Muscle layer of duodenum (tissue), 2 donors: ENCODE measurements around the gene THNSL1.
"Not testable (repeated sequence)": the region's sequence is repeated elsewhere in the genome, so short reads cannot be mapped to it uniquely, and the experiment has no call there.

Experiments
- H3K27ac ChIP-seq: one replicate; pipeline ENCODE4 v1.7.0; 2013; ENCODE audit warnings: mild to moderate bottlenecking, low read length
- H3K27me3 ChIP-seq: one replicate; pipeline ENCODE4 v1.7.0; 2013; ENCODE audit warnings: low read depth, mild to moderate bottlenecking, control low read depth, low read length
- H3K36me3 ChIP-seq, 2 donors: one replicate each; pipeline ENCODE4 v1.7.0; 2013; ENCODE audit warnings: low read length in 2 of 2, control low read depth in 1 of 2, mild to moderate bottlenecking in 1 of 2; ENCODE audit not compliant: insufficient read depth in 2 of 2, control insufficient read depth in 1 of 2
- H3K4me1 ChIP-seq, 2 donors: one replicate each; pipeline ENCODE4 v1.7.0; 2013; ENCODE audit warnings: low read length in 2 of 2, mild to moderate bottlenecking in 2 of 2, control low read depth in 1 of 2, moderate library complexity in 1 of 2; ENCODE audit not compliant: insufficient read depth in 2 of 2, control insufficient read depth in 1 of 2
- H3K4me3 ChIP-seq, 2 donors: one replicate each; pipeline ENCODE4 v1.7.0; 2013; ENCODE audit warnings: low read length in 2 of 2, low read depth in 1 of 2, mild to moderate bottlenecking in 1 of 2
- H3K9me3 ChIP-seq, 2 donors: one replicate each; pipeline ENCODE4 v1.7.0; 2013; ENCODE audit warnings: low read length in 2 of 2, control low read depth in 1 of 2, mild to moderate bottlenecking in 1 of 2; ENCODE audit not compliant: control insufficient read depth in 1 of 2
- donor health status: healthy.

THNSL1 gene

DNA sequence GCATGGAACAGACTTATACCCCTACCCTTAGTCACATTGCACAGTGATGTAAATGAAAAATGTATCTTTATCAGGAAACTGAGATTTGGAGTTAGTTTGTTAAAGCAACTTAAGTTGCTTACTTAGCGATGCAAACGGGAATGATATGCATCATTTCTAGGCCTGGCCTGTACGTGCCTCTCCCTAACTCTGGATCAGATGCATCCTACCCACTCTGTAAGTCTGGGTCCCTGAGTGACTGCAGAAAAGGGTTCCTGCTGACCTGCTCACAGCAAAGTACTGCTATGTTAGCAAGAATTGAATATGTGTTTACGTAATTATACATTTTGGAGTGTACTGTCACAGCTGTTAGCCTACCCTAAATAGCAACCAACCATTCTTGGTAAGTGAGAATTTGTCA is 33.3 kb upstream of the THNSL1 start:
- Histone ChIP-seq H3K27ac (no peak overlapping the region), H3K4me3 (no peak overlapping the region), H3K9me3 (no peaks in the 10 kb centered on the region), H3K4me1 (no peaks in the 10 kb centered on the region), H3K36me3 (no peaks in the 10 kb centered on the region), H3K27me3 (no peaks in the 10 kb centered on the region)

GRCh38 chr10:24983946-24984345 is 32.5 kb upstream of the THNSL1 start:
- Histone ChIP-seq H3K9me3 (no peaks in the 10 kb centered on the region), H3K27me3 (no peaks in the 10 kb centered on the region), H3K4me3 (no peak overlapping the region), H3K27ac (no peak overlapping the region), H3K4me1 (no peaks in the 10 kb centered on the region), H3K36me3 (no peaks in the 10 kb centered on the region)

- no peaks in the 10 kb centered on the region for H3K4me1 ChIP-seq
- H3K27me3 ChIP-seq, result no peaks in the 10 kb centered on the region
- H3K27ac ChIP-seq, result no peak overlapping the region
- H3K4me3 ChIP-seq, result no peak overlapping the region
- no peaks in the 10 kb centered on the region for H3K36me3 ChIP-seq
- H3K9me3 ChIP-seq, result no peaks in the 10 kb centered on the region
Observed at GRCh38 chr10:24984906-24985305, 31.5 kb upstream of the THNSL1 start.

GRCh38 chr10:24988831-24989640 is 27.4 kb upstream of the THNSL1 start:
- Histone ChIP-seq H3K4me1 (no peaks in the 10 kb centered on the region), H3K36me3 (no peaks in the 10 kb centered on the region), H3K9me3 (no peaks in the 10 kb centered on the region), H3K4me3 (no peak overlapping the region), H3K27ac (no peak overlapping the region), H3K27me3 (no peaks in the 10 kb centered on the region)

DNA sequence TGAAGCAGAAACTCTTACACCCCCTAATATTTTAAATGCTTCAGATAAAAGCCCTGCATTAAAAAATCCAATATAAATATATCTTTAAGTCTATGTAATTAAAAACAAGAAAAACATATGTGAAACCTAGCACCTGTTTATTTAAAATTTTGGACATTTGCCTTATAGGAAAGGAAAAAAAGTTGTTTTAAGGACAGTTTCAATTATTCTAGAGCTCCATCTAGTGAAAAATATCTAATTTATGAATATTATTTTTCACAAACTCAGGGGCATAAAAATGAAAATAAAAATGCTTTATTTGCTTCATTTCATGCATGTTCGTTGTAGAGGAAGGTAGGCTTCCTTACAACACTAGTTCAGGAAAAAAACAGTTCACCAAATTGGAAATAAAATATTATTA is 26.5 kb upstream of the THNSL1 start:
- Histone ChIP-seq H3K36me3 (no peaks in the 10 kb centered on the region), H3K27ac (no peak overlapping the region), H3K4me3 (no peak overlapping the region), H3K9me3 (no peaks in the 10 kb centered on the region), H3K27me3 (no peaks in the 10 kb centered on the region), H3K4me1 (no peaks in the 10 kb centered on the region)

DNA sequence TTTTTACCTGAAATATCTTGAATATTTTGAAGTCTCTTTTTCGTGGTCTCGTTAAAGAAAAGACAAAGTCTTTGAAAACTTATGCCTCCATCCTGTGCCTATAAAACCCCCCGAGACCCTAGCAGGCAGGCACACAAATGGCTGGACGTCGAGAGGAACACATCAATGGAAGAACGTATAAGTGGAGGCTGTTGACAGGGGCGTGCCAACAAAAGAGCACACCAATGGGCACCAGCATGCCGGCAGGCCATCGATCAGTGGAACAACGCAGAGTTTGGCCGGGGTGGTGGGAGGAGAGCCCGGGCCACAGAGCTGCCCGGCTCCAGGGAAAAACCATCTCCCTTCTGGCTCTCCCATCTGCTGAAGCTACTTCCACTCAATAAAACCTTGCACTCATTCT is 25.1 kb upstream of the THNSL1 start:
- no peaks in the 10 kb centered on the region for H3K36me3 ChIP-seq
- H3K27ac ChIP-seq, result no peak overlapping the region
- H3K4me3 ChIP-seq, result no peak overlapping the region
- H3K9me3 ChIP-seq, result no peaks in the 10 kb centered on the region
- H3K4me1 ChIP-seq, result no peaks in the 10 kb centered on the region
- no peaks in the 10 kb centered on the region for H3K27me3 ChIP-seq

- no peaks in the 10 kb centered on the region for H3K4me1 ChIP-seq
- no peaks in the 10 kb centered on the region for H3K9me3 ChIP-seq
- H3K27ac ChIP-seq, result no peak overlapping the region
- H3K27me3 ChIP-seq, result no peaks in the 10 kb centered on the region
- no peaks in the 10 kb centered on the region for H3K36me3 ChIP-seq
- H3K4me3 ChIP-seq, result no peak overlapping the region
Observed at GRCh38 chr10:24992512-24993133, 23.8 kb upstream of the THNSL1 start.

DNA sequence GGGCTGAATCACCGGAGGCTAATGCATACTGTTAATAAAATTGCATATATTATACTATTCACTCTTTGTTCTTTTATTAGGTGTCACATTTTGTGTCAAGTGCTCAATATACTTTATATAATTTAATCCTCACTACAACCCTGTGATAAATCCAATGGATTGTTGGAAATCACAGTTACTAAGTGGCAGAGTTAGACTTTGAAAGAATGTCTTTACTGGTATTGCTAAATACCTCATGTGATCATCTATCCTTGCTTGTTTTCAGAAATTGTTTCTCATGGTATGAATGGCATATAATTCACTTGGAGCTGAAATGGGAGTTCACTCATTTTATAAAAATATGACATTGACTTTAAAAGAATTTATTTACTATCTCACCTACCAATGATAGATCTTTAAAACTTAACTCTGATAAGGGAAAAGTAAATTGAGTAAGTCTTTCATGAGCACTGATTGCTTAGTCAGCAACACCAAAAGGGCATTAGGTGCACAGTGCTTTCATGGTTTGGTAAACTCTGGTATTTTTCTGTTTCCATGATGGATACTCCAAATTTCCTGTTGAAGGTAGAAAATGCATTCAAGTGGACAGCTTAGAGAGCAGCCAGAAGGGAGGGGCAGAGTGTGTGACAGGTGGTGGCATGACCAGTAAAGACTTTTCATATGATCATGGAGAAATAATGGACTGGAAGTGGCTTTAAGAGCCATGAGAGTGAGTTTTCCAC is 23.0 kb upstream of the THNSL1 start:
- Histone ChIP-seq H3K36me3 (no peaks in the 10 kb centered on the region), H3K27me3 (no peaks in the 10 kb centered on the region), H3K27ac (no peak overlapping the region), H3K4me3 (no peak overlapping the region), H3K9me3 (no peaks in the 10 kb centered on the region), H3K4me1 (no peaks in the 10 kb centered on the region)

GRCh38 chr10:24995072-24995471 is 21.3 kb upstream of the THNSL1 start:
- H3K27me3 ChIP-seq, result no peaks in the 10 kb centered on the region
- H3K4me3 ChIP-seq, result no peak overlapping the region
- no peaks in the 10 kb centered on the region for H3K36me3 ChIP-seq
- H3K4me1 ChIP-seq, result no peaks in the 10 kb centered on the region
- H3K9me3 ChIP-seq, result no peaks in the 10 kb centered on the region
- H3K27ac ChIP-seq, result no peak overlapping the region

DNA sequence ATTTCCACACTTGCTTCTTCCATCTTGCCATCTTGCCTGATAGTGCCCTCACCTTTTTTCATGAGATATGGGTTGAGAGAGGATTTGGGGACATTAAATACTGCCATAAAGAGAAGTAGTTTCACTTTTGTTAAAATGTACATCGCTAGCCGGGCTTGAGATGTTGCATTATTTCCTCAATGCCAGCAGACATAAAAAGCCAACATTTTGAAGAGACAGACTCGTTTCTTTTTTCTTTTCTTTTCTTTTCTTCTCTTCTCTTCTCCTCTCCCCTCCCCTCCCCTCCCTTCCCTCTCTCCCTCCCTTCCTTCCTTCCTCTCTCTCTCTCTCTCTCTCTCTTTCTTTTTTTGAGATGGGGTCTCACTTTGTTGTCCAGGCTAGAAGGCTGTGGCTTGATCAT is 18.4 kb upstream of the THNSL1 start:
- H3K27me3 ChIP-seq, result no peaks in the 10 kb centered on the region
- no peak overlapping the region for H3K27ac ChIP-seq
- no peak overlapping the region for H3K4me3 ChIP-seq
- no peaks in the 10 kb centered on the region for H3K4me1 ChIP-seq
- no peaks in the 10 kb centered on the region for H3K36me3 ChIP-seq
- H3K9me3 ChIP-seq, result no peaks in the 10 kb centered on the region

DNA sequence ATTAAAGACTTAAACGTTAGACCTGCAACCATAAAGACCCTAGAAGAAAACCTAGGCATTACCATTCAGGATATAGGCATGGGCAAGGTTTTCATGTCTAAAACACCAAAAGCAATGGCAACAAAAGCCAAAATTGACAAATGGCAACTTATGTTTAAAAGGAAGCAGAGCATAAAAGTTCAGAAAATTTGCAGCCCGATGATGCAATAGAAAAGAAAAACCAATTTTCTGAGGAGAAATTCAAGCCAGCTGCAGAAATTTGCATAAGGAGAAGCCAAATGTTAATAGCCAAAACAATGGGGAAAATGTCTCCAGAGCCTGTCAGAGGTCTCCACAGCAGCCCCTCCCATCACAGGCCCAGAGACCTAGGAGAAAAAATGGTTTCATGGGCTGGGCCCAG is 4.8 kb upstream of the THNSL1 start:
- not testable (repeated sequence) for H3K4me1 ChIP-seq, H3K4me3 ChIP-seq, H3K27me3 ChIP-seq, H3K36me3 ChIP-seq, H3K9me3 ChIP-seq, H3K27ac ChIP-seq
